Measurements from ENCODE around the gene TARBP1.

GRCh38 chr1:234393190-234393589 is 85.8 kb downstream of the TARBP1 start:
- no peak for TF ChIP-seq CTCF (IDR thresholded peaks at IDR 0.05)
- TF ChIP-seq POLR2A (IDR thresholded peaks at IDR 0.05; ENCODE audit: low read depth), result no peak
- no peak for TF ChIP-seq EP300 (IDR thresholded peaks at IDR 0.05)
